Measurements from ENCODE around the gene PHB1.
"Not testable (repeated sequence)": the region's sequence is repeated elsewhere in the genome, so short reads cannot be mapped to it uniquely, and the experiment has no call there.

PHB1 gene

GRCh38 chr17:49381033-49381432 is 33.6 kb downstream of the PHB1 start:
- DNase-seq (ENCODE audit: low spot score) = no peak

- DNase-seq (ENCODE audit: low spot score) = no peak
Measured at GRCh38 chr17:49379926-49380325, 34.8 kb downstream of the PHB1 start.

GRCh38 chr17:49378311-49378710 is 36.4 kb downstream of the PHB1 start:
- no peak for DNase-seq (ENCODE audit: low spot score)

- no peak for DNase-seq (ENCODE audit: low spot score)
Measured at GRCh38 chr17:49375544-49375943, 39.1 kb downstream of the PHB1 start.

- no peak for DNase-seq (ENCODE audit: low spot score)
Measured at GRCh38 chr17:49373115-49373514, 41.6 kb downstream of the PHB1 start.

- DNase-seq (ENCODE audit: low spot score) = no peak
Measured at GRCh38 chr17:49372425-49372824, 42.3 kb downstream of the PHB1 start.

- no peak for DNase-seq (ENCODE audit: low spot score)
Measured at GRCh38 chr17:49370971-49371834, 43.5 kb downstream of the PHB1 start.

- no peak for DNase-seq (ENCODE audit: low spot score)
Measured at GRCh38 chr17:49369760-49370159, 44.9 kb downstream of the PHB1 start.

GRCh38 chr17:49369089-49369488 is 45.6 kb downstream of the PHB1 start:
- no peak for DNase-seq (ENCODE audit: low spot score)

- peak; percentile 23 for DNase-seq (ENCODE audit: low spot score)
Measured at GRCh38 chr17:49365667-49366066, 49.0 kb downstream of the PHB1 start.

- not testable (repeated sequence) for DNase-seq (ENCODE audit: low spot score)
Measured at GRCh38 chr17:49365126-49365525, 49.6 kb downstream of the PHB1 start.

- no peak for DNase-seq (ENCODE audit: low spot score)
Measured at GRCh38 chr17:49364119-49364518, 50.6 kb downstream of the PHB1 start.

GRCh38 chr17:49363251-49363650 is 51.4 kb downstream of the PHB1 start:
- no peak for DNase-seq (ENCODE audit: low spot score)

GRCh38 chr17:49362723-49363117 is 52.0 kb downstream of the PHB1 start:
- peak; percentile 37 for DNase-seq (ENCODE audit: low spot score)

- DNase-seq (ENCODE audit: low spot score) = peak; percentile 71
Measured at GRCh38 chr17:49361902-49362722, 52.6 kb downstream of the PHB1 start, which contains the start of gene ZNF652. Gene ZNF652 (minus strand): TSS chr17:49362250. CDS start chr17:49317725, 44,525 bp downstream.

- peak; percentile 10 for DNase-seq (ENCODE audit: low spot score)
Measured at GRCh38 chr17:49361129-49361901, 53.4 kb downstream of the PHB1 start.

- peak; percentile 81 for DNase-seq (ENCODE audit: low spot score)
Measured at GRCh38 chr17:49360796-49361128, 53.9 kb downstream of the PHB1 start.

- DNase-seq (ENCODE audit: low spot score) = no peak
Measured at GRCh38 chr17:49359990-49360795, 54.5 kb downstream of the PHB1 start.

- no peak for DNase-seq (ENCODE audit: low spot score)
Measured at GRCh38 chr17:49358641-49359247, 55.9 kb downstream of the PHB1 start.

GRCh38 chr17:49357516-49357915 is 57.2 kb downstream of the PHB1 start:
- DNase-seq (ENCODE audit: low spot score) = no peak

GRCh38 chr17:49356320-49356719 is 58.4 kb downstream of the PHB1 start:
- DNase-seq (ENCODE audit: low spot score) = no peak
